Measurements from ENCODE around the gene SLC6A9.
A peak's percentile ranks its signal among the peaks of the same experiment; 100 is the strongest.

SLC6A9 gene

GRCh38 chr1:43981636-43982035 is 49.6 kb downstream of the SLC6A9 start:
- no peak for DNase-seq

GRCh38 chr1:43981135-43981491 is 50.1 kb downstream of the SLC6A9 start:
- no peak for DNase-seq

GRCh38 chr1:43980255-43981134 is 50.8 kb downstream of the SLC6A9 start:
- no peak for DNase-seq

GRCh38 chr1:43979528-43980254 is 51.6 kb downstream of the SLC6A9 start:
- DNase-seq = peak in 1 of 2 experiments; percentile 19

- DNase-seq = no peak
Observed at GRCh38 chr1:43979261-43979527, 52.1 kb downstream of the SLC6A9 start.

- peak in 1 of 2 experiments; percentile 5 for DNase-seq
Observed at GRCh38 chr1:43978551-43979260, 52.6 kb downstream of the SLC6A9 start, which contains the start of gene B4GALT2. B4GALT2 (plus strand) TSS chr1:43979210; CDS start chr1:43981161, 1,951 bp downstream.

- no peak for DNase-seq
Observed at GRCh38 chr1:43978264-43978550, 53.1 kb downstream of the SLC6A9 start.

- no peak for DNase-seq
Observed at GRCh38 chr1:43977376-43978263, 53.6 kb downstream of the SLC6A9 start.

GRCh38 chr1:43976890-43977289 is 54.4 kb downstream of the SLC6A9 start:
- no peak for DNase-seq

- no peak for DNase-seq
Observed at GRCh38 chr1:43976045-43976444, 55.2 kb downstream of the SLC6A9 start.

GRCh38 chr1:43975249-43975961 is 55.9 kb downstream of the SLC6A9 start:
- peak in 1 of 2 experiments; percentile 4 for DNase-seq

GRCh38 chr1:43974443-43975248 is 56.6 kb downstream of the SLC6A9 start, which contains the start of gene ATP6V0B:
ATP6V0B (plus strand) TSS chr1:43974960; CDS start chr1:43975041, 81 bp downstream.
- peak; percentile 64 to 83 for DNase-seq

GRCh38 chr1:43973981-43974442 is 57.2 kb downstream of the SLC6A9 start:
- peak in 1 of 2 experiments; percentile 39 for DNase-seq

- no peak for DNase-seq
Observed at GRCh38 chr1:43971336-43971980, 59.8 kb downstream of the SLC6A9 start.

- DNase-seq = no peak
Observed at GRCh38 chr1:43970911-43971310, 60.4 kb downstream of the SLC6A9 start.

- DNase-seq = no peak
Observed at GRCh38 chr1:43970502-43970901, 60.8 kb downstream of the SLC6A9 start.

- DNase-seq = peak; percentile 88 to 94
Observed at GRCh38 chr1:43969746-43970466, 61.4 kb downstream of the SLC6A9 start, which contains the start of gene DPH2. DPH2 (plus strand) TSS chr1:43970010; CDS start chr1:43970176, 166 bp downstream.

- DNase-seq = no peak
Observed at GRCh38 chr1:43969416-43969745, 61.9 kb downstream of the SLC6A9 start.

GRCh38 chr1:43968348-43968948 is 62.8 kb downstream of the SLC6A9 start:
- DNase-seq = no peak
